ENCODE data around the gene XYLT1.

DNA sequence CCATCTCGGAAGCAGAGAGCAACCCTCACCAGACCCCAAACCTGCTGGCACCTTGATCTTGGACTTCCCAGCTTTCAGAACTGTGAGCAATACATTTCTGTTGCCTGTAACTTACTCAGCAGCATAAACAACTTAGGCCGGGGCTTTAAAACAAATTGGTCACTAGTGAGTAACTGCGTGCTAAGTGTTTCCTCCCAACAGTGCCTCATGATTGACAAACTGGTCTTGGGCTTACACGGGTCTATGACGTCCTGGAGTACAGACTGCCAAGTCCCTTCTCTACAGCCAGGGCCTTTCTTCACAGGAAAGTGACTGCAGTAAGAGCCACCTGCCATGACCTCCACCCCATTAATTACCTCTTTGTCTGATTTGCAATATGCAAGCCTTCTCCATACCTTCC is 136.7 kb downstream of the XYLT1 start:
- no peak for TF ChIP-seq CTCF (IDR thresholded peaks at IDR 0.05)
- TF ChIP-seq POLR2AphosphoS5 (IDR thresholded peaks at IDR 0.05; ENCODE audit: insufficient read depth in 1 of 2, low read depth in 1 of 2): peak in 1 of 2 donors; percentile 29
- TF ChIP-seq POLR2A (IDR thresholded peaks at IDR 0.05): no peak

Data from vagina (tissue), 2 donors.